ENCODE data around the gene SLC35E1. TPM values are rescaled to one million over a fixed set of nuclear protein-coding genes. Genes with fewer than 3 reads are reported as not detected.

Gene SLC35E1
- total RNA-seq, 1 experiment from 2014 or later, result 36.3 TPM

DNA sequence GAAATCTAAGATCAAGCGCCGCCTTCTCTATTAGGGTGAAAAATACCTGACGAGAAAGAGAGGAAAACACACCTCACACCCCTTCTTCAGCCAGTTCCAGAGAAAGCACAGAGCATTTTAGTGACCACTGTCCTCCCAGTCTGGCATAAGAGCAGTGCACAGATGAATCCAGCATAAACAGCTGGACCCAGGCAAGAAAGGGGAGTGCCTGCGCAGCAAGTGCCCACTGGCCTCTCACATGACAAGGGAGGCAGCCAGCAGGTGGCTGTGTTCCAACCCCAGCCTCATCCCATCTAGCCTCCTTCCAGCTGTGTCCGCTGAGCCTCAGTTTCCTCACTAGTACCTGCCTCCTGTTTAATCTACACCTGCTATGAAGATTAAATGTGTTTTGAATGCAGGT, 47.8 kb upstream of the SLC35E1 start:
- TF ChIP-seq EZH2 (IDR thresholded peaks at IDR 0.05; ENCODE audit: borderline replicate concordance, low read depth, low read length, poor library complexity, severe bottlenecking), result no peak
- TF ChIP-seq, protein P1, sequence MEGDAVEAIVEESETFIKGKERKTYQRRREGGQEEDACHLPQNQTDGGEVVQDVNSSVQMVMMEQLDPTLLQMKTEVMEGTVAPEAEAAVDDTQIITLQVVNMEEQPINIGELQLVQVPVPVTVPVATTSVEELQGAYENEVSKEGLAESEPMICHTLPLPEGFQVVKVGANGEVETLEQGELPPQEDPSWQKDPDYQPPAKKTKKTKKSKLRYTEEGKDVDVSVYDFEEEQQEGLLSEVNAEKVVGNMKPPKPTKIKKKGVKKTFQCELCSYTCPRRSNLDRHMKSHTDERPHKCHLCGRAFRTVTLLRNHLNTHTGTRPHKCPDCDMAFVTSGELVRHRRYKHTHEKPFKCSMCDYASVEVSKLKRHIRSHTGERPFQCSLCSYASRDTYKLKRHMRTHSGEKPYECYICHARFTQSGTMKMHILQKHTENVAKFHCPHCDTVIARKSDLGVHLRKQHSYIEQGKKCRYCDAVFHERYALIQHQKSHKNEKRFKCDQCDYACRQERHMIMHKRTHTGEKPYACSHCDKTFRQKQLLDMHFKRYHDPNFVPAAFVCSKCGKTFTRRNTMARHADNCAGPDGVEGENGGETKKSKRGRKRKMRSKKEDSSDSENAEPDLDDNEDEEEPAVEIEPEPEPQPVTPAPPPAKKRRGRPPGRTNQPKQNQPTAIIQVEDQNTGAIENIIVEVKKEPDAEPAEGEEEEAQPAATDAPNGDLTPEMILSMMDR (conservative IDR thresholded peaks at IDR 0.05; ENCODE audit: low read depth, low read length), result no peak
- CTCF ChIA-PET, result no interaction called here
- POLR2A ChIA-PET (ENCODE audit: low non-redundant PET), result no interaction called here
- Histone ChIP-seq H3K36me3 (ENCODE audit: insufficient read depth, low read length, poor library complexity, severe bottlenecking) (no peaks in the 10 kb centered on the region), H3K4me3 (ENCODE audit: low read depth, low read length, poor library complexity, severe bottlenecking) (no peak overlapping the region), H3K27me3 (replicated peaks; ENCODE audit: insufficient read depth, low read depth, low read length, poor library complexity) (no peaks in the 10 kb centered on the region), H3K4me1 (ENCODE audit: insufficient read depth, low read length, poor library complexity, severe bottlenecking) (no peaks in the 10 kb centered on the region), H3K27ac (ENCODE audit: low read depth, low read length, poor library complexity, severe bottlenecking) (no peak overlapping the region), H3K9me3 (ENCODE audit: low read depth, low read length, poor library complexity, severe bottlenecking) (no peaks in the 10 kb centered on the region)
- DNase-seq (ENCODE audit: low spot score), result no peak
- no TSS peak for BruUV-seq (replicated peaks)
- intact Hi-C loops (cut with micrococcal nuclease; ENCODE audit: unreplicated experiment), result no loop called here

DNA sequence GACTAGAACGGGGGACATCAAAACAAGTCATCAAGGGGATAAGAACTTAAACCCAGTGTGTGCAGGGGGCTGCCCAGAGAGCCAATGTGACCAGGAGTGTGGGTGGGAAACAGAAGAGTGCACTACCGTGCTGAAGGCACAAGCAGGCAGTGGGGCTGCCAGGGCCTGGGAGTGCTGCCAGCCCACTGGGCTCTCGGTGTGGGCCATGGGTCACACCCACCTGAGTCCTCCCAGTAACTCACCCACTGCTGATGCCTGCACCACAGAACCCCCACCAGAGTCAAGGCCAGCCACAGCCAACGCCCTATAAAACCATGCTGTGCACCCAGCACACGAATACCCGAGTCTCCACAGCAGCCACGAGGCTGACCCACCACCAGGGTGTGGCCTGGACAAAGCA, 47.2 kb upstream of the SLC35E1 start:
- H3K4me1 ChIP-seq (ENCODE audit: insufficient read depth, low read length, poor library complexity, severe bottlenecking), result no peaks in the 10 kb centered on the region
- POLR2A ChIA-PET (ENCODE audit: low non-redundant PET), result no interaction called here
- no peaks in the 10 kb centered on the region for H3K27me3 ChIP-seq (replicated peaks; ENCODE audit: insufficient read depth, low read depth, low read length, poor library complexity)
- no peaks in the 10 kb centered on the region for H3K9me3 ChIP-seq (ENCODE audit: low read depth, low read length, poor library complexity, severe bottlenecking)
- TF ChIP-seq EZH2 (IDR thresholded peaks at IDR 0.05; ENCODE audit: borderline replicate concordance, low read depth, low read length, poor library complexity, severe bottlenecking), result no peak
- TF ChIP-seq, protein P1 (conservative IDR thresholded peaks at IDR 0.05; ENCODE audit: low read depth, low read length), result no peak
- BruUV-seq (replicated peaks), result no TSS peak
- no peak overlapping the region for H3K27ac ChIP-seq (ENCODE audit: low read depth, low read length, poor library complexity, severe bottlenecking)
- H3K36me3 ChIP-seq (ENCODE audit: insufficient read depth, low read length, poor library complexity, severe bottlenecking), result no peaks in the 10 kb centered on the region
- CTCF ChIA-PET, result no interaction called here
- intact Hi-C loops (cut with micrococcal nuclease; ENCODE audit: unreplicated experiment), result no loop called here
- H3K4me3 ChIP-seq (ENCODE audit: low read depth, low read length, poor library complexity, severe bottlenecking), result no peak overlapping the region
- DNase-seq (ENCODE audit: low spot score), result no peak

DNA sequence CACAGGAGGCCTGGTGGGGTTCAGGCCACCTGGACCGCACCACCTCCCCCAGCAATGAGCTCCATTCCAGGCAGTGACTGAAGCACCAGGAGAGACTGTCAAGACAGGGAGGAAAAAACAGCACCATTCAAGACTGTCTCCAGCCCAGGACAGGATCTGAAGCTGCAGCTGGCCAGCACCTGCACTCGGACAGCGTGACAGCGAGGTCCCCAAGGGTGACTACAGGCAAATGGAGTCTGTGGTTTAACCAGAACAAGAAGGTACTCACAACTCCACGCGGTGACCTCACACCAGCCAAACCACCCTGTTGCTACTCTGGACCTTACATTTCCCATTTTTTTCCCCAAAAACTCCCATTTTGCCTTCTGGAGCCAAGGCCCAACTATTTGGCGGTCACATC, 46.0 kb upstream of the SLC35E1 start:
- H3K27ac ChIP-seq (ENCODE audit: low read depth, low read length, poor library complexity, severe bottlenecking), result no peak overlapping the region
- H3K4me1 ChIP-seq (ENCODE audit: insufficient read depth, low read length, poor library complexity, severe bottlenecking), result peaks cover 9% of the 10 kb centered on the region
- intact Hi-C loops (cut with micrococcal nuclease; ENCODE audit: unreplicated experiment), result no loop called here

More for the DNA sequence above, 46.0 kb upstream of the SLC35E1 start:
- no TSS peak for BruUV-seq (replicated peaks)
- Histone ChIP-seq H3K9me3 (ENCODE audit: low read depth, low read length, poor library complexity, severe bottlenecking) (no peaks in the 10 kb centered on the region), H3K4me3 (ENCODE audit: low read depth, low read length, poor library complexity, severe bottlenecking) (no peak overlapping the region), H3K27me3 (replicated peaks; ENCODE audit: insufficient read depth, low read depth, low read length, poor library complexity) (no peaks in the 10 kb centered on the region), H3K36me3 (ENCODE audit: insufficient read depth, low read length, poor library complexity, severe bottlenecking) (no peaks in the 10 kb centered on the region)
- TF ChIP-seq EZH2 (IDR thresholded peaks at IDR 0.05; ENCODE audit: borderline replicate concordance, low read depth, low read length, poor library complexity, severe bottlenecking), result no peak
- TF ChIP-seq, protein P1 (conservative IDR thresholded peaks at IDR 0.05; ENCODE audit: low read depth, low read length), result no peak
- no peak for DNase-seq (ENCODE audit: low spot score)
- ChIA-PET POLR2A (ENCODE audit: low non-redundant PET) (no interaction called here), CTCF (no interaction called here)
